ENCODE measurements around the gene RPL15. TPM values are rescaled to one million over a fixed set of nuclear protein-coding genes. Genes with fewer than 3 reads are reported as not detected.

The RPL15 gene
- total and polyA plus RNA-seq, 4 donors, result 1,285 to 3,372 (median 2,309) TPM

DNA sequence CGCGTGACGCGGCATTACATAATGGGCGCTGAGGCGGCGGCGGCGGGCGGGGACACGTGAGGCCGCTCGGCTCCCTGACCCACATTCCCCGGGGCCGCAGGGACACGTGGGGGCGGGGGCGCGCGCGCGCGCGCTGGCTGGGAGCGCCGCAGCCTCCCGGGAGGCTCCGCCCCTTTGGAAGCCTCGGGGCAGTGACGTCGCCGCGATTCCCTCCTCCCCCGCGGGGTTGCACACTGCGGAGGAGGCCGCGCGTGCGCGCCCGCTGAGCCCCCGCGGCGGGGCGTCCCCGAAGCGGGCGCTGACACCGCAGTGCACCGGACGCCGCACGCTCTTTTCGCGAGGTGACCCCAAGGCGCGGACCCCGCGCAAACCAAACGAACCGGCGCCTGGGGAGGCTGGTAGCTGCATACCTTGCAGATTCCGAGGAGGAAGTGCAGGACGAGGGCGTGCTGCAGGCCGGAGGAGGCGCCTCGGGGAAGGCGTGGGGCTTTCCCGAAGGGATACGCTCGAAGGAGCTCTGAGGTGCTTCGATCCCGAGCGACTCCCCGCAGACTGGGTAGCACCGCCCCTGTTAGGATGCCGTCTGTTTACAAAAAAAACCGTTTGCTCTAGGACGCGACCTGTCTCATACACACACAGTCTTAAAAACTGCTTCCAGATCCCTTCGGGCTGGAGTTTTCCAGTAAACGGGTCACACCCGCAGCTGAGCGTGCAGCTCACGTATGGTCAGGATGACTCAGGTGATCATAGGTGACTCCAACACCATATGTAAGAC lies 29.2 kb downstream of the RPL15 start:
- Histone ChIP-seq H3K27me3 (ENCODE audit: control insufficient read depth in 3 of 3, insufficient read depth in 3 of 3, low read length in 2 of 3) (no peaks in the 10 kb centered on the region), H3K9ac (ENCODE audit: insufficient read depth in 1 of 2, low read length in 2 of 2) (peak overlapping the region; percentile 75 to 94), H3K9me3 (ENCODE audit: control insufficient read depth in 4 of 4, insufficient read depth in 3 of 4, low read length in 3 of 4) (no peaks in the 10 kb centered on the region), H3K4me3 (peak overlapping the region; percentile 84), H3K27ac (ENCODE audit: low read depth in 1 of 2, low read length in 1 of 2) (peak overlapping the region; percentile 91 to 94), H3K36me3 (ENCODE audit: control insufficient read depth in 4 of 4, insufficient read depth in 4 of 4, low read length in 4 of 4) (no peaks in the 10 kb centered on the region), H3K4me1 (ENCODE audit: control insufficient read depth in 5 of 5, insufficient read depth in 5 of 5, low read length in 5 of 5) (peaks cover 0 to 33% (median 19%) of the 10 kb centered on the region in 5 donors)
- WGBS, 2 donors, result 0% methylated on average over 63 to 87 of the region's 87 CpGs
- no peak for TF ChIP-seq CTCF (IDR thresholded peaks at IDR 0.05; ENCODE audit: control extremely low read depth, extremely low read depth)
- DNase-seq, result peak; percentile 98 to 99 (median 99)
- peak; percentile 92 for ATAC-seq (ENCODE audit: insufficient read depth, low FRiP score)

DNA sequence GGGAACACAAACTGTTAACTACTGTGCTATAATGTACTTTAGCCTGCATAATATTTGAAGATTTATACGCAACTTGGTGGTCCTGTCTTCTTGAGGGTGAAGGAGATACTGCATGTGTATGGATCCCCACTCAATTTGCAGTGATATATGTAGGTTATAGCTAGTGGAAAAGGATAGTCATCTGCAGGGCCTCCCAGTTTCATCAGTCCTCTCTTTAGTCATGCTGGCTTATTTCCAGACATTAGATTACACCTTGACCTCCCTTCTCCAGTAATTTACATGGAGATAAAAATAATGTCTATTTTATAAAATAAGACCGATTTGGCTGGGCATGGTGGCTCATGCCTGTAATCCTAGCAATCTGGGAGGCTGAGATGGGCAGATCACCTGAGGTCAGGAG lies 31.8 kb downstream of the RPL15 start:
- DNase-seq, result no peak
- H3K4me1 ChIP-seq (ENCODE audit: control insufficient read depth in 5 of 5, insufficient read depth in 5 of 5, low read length in 5 of 5), result peaks cover 0 to 53% (median 22%) of the 10 kb centered on the region in 5 donors
- no peak overlapping the region for H3K4me3 ChIP-seq
- TF ChIP-seq CTCF (IDR thresholded peaks at IDR 0.05; ENCODE audit: control extremely low read depth, extremely low read depth), result no peak
- H3K36me3 ChIP-seq (ENCODE audit: control insufficient read depth in 4 of 4, insufficient read depth in 4 of 4, low read length in 4 of 4), result no peaks in the 10 kb centered on the region
- peak overlapping the region in 1 of 2 donors; percentile 91 for H3K27ac ChIP-seq (ENCODE audit: low read depth in 1 of 2, low read length in 1 of 2)
- no peak for ATAC-seq (ENCODE audit: insufficient read depth, low FRiP score)
- no peaks in the 10 kb centered on the region for H3K27me3 ChIP-seq (ENCODE audit: control insufficient read depth in 3 of 3, insufficient read depth in 3 of 3, low read length in 2 of 3)
- no peaks in the 10 kb centered on the region for H3K9me3 ChIP-seq (ENCODE audit: control insufficient read depth in 4 of 4, insufficient read depth in 3 of 4, low read length in 3 of 4)
- 96 to 99% methylated on average over 2 of the region's 2 CpGs for WGBS, 2 donors
- H3K9ac ChIP-seq (ENCODE audit: insufficient read depth in 1 of 2, low read length in 2 of 2), result no peak overlapping the region

DNA sequence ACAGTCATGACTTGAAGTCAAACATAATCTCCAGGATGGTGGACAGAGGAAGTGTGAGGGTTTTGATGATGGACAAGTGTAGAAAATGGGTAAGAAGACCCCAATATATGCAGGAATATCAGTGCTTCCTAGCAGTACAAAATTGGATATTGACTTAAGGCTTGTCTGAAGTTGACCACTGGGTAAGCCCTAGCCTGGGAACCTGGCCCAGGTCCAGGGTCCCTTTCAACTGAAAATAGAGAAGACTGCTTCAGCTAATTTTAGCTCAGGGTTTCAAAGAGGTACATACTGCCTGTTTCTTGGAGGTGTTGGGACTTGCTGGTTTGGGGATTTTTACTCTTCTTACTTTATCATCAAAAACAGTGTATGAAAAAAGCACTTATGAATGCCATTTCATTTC lies 32.9 kb downstream of the RPL15 start:
- peak overlapping the region in 1 of 2 donors; percentile 61 for H3K27ac ChIP-seq (ENCODE audit: low read depth in 1 of 2, low read length in 1 of 2)
- no peak for TF ChIP-seq CTCF (IDR thresholded peaks at IDR 0.05; ENCODE audit: control extremely low read depth, extremely low read depth)
- no peaks in the 10 kb centered on the region for H3K27me3 ChIP-seq (ENCODE audit: control insufficient read depth in 3 of 3, insufficient read depth in 3 of 3, low read length in 2 of 3)
- H3K4me1 ChIP-seq (ENCODE audit: control insufficient read depth in 5 of 5, insufficient read depth in 5 of 5, low read length in 5 of 5), result peaks cover 0 to 60% (median 18%) of the 10 kb centered on the region in 5 donors
- ATAC-seq (ENCODE audit: insufficient read depth, low FRiP score) (no peak), DNase-seq (peak; percentile 41 to 69 (median 55))
- H3K9ac ChIP-seq (ENCODE audit: insufficient read depth in 1 of 2, low read length in 2 of 2), result peak overlapping the region in 1 of 2 donors; percentile 32
- no peak overlapping the region for H3K4me3 ChIP-seq
- H3K36me3 ChIP-seq (ENCODE audit: control insufficient read depth in 4 of 4, insufficient read depth in 4 of 4, low read length in 4 of 4), result no peaks in the 10 kb centered on the region
- no peaks in the 10 kb centered on the region for H3K9me3 ChIP-seq (ENCODE audit: control insufficient read depth in 4 of 4, insufficient read depth in 3 of 4, low read length in 3 of 4)

Measured in lung (tissue), 12 donors.